Panc1 (cell line): ENCODE data around the gene TBCD. TPM values are rescaled to one million over a fixed set of nuclear protein-coding genes. Genes with fewer than 3 reads are reported as not detected.

Experiments used
- ATAC-seq: fragments of 200-7000 bp; cut with Tn5 transposase; 2 replicates; pipeline ENCODE4 v1.9.1; 2020; ENCODE audit warnings: mild to moderate bottlenecking, moderate library complexity
- BruUV-seq: library from RNA; stranded (reverse); fragments of 400-500 nt; replicated peaks from 2 replicates; lab custom pipeline; 2021; lab: Mats Ljungman, UMichigan
- CTCF ChIA-PET: fragments of 300-600 bp; sonication (Branson Sonifier 250); formaldehyde crosslinking; loops from one replicate; lab custom pipeline; 2022; ENCODE audit warnings: antibody characterized with exemption; lab: Charles Lee
- POLR2A ChIA-PET: fragments of 300-600 bp; sonication (Branson Sonifier 250); formaldehyde crosslinking; loops from one replicate; lab custom pipeline; 2022; ENCODE audit warnings: antibody characterized with exemption; lab: Charles Lee
- DNase-seq: peaks from one replicate; pipeline ENCODE4 v3.0.0-alpha.2; 2010; ENCODE audit warnings: low read depth, low spot score
- H3K27ac ChIP-seq: 2 replicates; pipeline ENCODE4 v1.5.1; 2011; ENCODE audit warnings: mild to moderate bottlenecking, low read length, inconsistent platforms
- H3K27me3 ChIP-seq: fragments of 200-500 bp; sonication (Bioruptor generic); 2 replicates; pipeline ENCODE4 v1.6.0; 2014; ENCODE audit warnings: low read length, inconsistent platforms; ENCODE audit not compliant: control insufficient read depth, insufficient read depth
- H3K36me3 ChIP-seq: fragments of 200-500 bp; sonication (Bioruptor generic); 2 replicates; pipeline ENCODE4 v1.5.1; 2014; ENCODE audit warnings: inconsistent platforms, mild to moderate bottlenecking, low read length, moderate library complexity; ENCODE audit not compliant: control insufficient read depth, insufficient read depth
- H3K4me1 ChIP-seq: 2 replicates; pipeline ENCODE4 v1.5.1; 2011; ENCODE audit warnings: inconsistent platforms, mild to moderate bottlenecking, low read length, moderate library complexity; ENCODE audit not compliant: control insufficient read depth, insufficient read depth
- H3K4me3 ChIP-seq, 2 experiments: 2 replicates each; pipeline ENCODE4 v1.5.1; 2011 to 2012; ENCODE audit warnings: low read depth in 2 of 2, low read length in 2 of 2, mild to moderate bottlenecking in 2 of 2, inconsistent platforms in 1 of 2, moderate library complexity in 1 of 2
- H3K9me3 ChIP-seq: fragments of 200-500 bp; sonication (Bioruptor generic); 2 replicates; pipeline ENCODE4 v1.5.1; 2014; ENCODE audit warnings: low read depth, mild to moderate bottlenecking, inconsistent platforms, low read length, moderate library complexity; ENCODE audit not compliant: control insufficient read depth, insufficient read depth
- CTCF ChIP-seq: fragments of 450-650 bp; IDR thresholded peaks from 2 replicates; pipeline ENCODE4 v1.5.1; 2017; ENCODE audit warnings: mild to moderate bottlenecking
- POLR2AphosphoS5 ChIP-seq: IDR thresholded peaks from 2 replicates; pipeline ENCODE4 v1.6.1; 2012; ENCODE audit warnings: mild to moderate bottlenecking, low read depth, low read length, moderate library complexity
- REST ChIP-seq, 2 experiments: IDR thresholded peaks; 2 replicates each; pipeline ENCODE4 v1.6.1; 2011 to 2012; ENCODE audit warnings: low read depth in 2 of 2, control low read depth in 1 of 2, low read length in 1 of 2, mild to moderate bottlenecking in 1 of 2, moderate library complexity in 1 of 2; ENCODE audit not compliant: insufficient read depth in 1 of 2
- SIN3A ChIP-seq: IDR thresholded peaks from 2 replicates; pipeline ENCODE4 v1.6.1; 2012; ENCODE audit warnings: low read depth, mild to moderate bottlenecking, low read length, moderate library complexity, borderline replicate concordance; ENCODE audit not compliant: insufficient read depth
- TCF7L2 ChIP-seq: IDR thresholded peaks from 2 replicates; pipeline ENCODE4 v1.6.1; 2011; ENCODE audit warnings: mild to moderate bottlenecking, low read depth, low read length, inconsistent platforms
- in situ Hi-C: cut with HindIII; loops from 2 replicates; pipeline ENCODE4 v1.10.0; 2016; ENCODE audit warnings: low sequenced_read_pairs, low pct_unique_long_range_greater_than_20kb
- intact Hi-C: fragments of 100-400 bp; cut with micrococcal nuclease; formaldehyde crosslinking; loops from one replicate; pipeline ENCODE4 v1.10.0; 2022; ENCODE audit not compliant: unreplicated experiment
- total RNA-seq: library from RNA; stranded (reverse); gene quantifications from one replicate; pipeline ENCODE4 v1.2.1, GENCODE V29; 2021; ENCODE audit not compliant: unreplicated experiment

TBCD gene
- total RNA-seq, 1 experiment from 2014 or later, result 186 TPM

- in situ Hi-C loops, result no loop called here
- no peak overlapping the region for H3K27ac ChIP-seq
Observed at GRCh38 chr17:82793974-82794630, 42.2 kb downstream of the TBCD start.

GRCh38 chr17:82794781-82795482 lies 43.1 kb downstream of the TBCD start:
- intact Hi-C loops, result no loop called here
- TF ChIP-seq REST (IDR thresholded peaks at IDR 0.05; ENCODE audit: insufficient read depth in 1 of 2, low read depth in 2 of 2, low read length in 1 of 2) (no peak), POLR2AphosphoS5 (no peak), CTCF (no peak), TCF7L2 (no peak)

More at GRCh38 chr17:82793974-82794630, 42.2 kb downstream of the TBCD start:
- TF ChIP-seq SIN3A (no peak), REST (IDR thresholded peaks at IDR 0.05; ENCODE audit: insufficient read depth in 1 of 2, low read depth in 2 of 2, low read length in 1 of 2) (no peak), CTCF (no peak), POLR2AphosphoS5 (no peak), TCF7L2 (no peak)
- CTCF ChIA-PET, result no interaction called here
- intact Hi-C loops, result no loop called here
- DNase-seq (no peak), ATAC-seq (no peak)
- no peaks in the 10 kb centered on the region for H3K27me3 ChIP-seq
- no peak overlapping the region for H3K4me3 ChIP-seq
- H3K4me1 ChIP-seq, result no peaks in the 10 kb centered on the region
- H3K9me3 ChIP-seq, result no peaks in the 10 kb centered on the region
- BruUV-seq, result no TSS peak
- POLR2A ChIA-PET, result no interaction called here
- H3K36me3 ChIP-seq, result peaks cover 3% of the 10 kb centered on the region

More at GRCh38 chr17:82794781-82795482, 43.1 kb downstream of the TBCD start:
- Histone ChIP-seq H3K9me3 (no peaks in the 10 kb centered on the region), H3K27me3 (no peaks in the 10 kb centered on the region), H3K4me1 (no peaks in the 10 kb centered on the region), H3K27ac (no peak overlapping the region), H3K4me3 (no peak overlapping the region), H3K36me3 (peaks cover 3% of the 10 kb centered on the region)
- BruUV-seq, result no TSS peak
- no peak for DNase-seq
- ATAC-seq, result no peak
- in situ Hi-C loops, result no loop called here
- ChIA-PET POLR2A (no interaction called here), CTCF (no interaction called here)
